HCT116 (cell line): ENCODE results near the gene CFDP1. TPM values are rescaled to one million over a fixed set of nuclear protein-coding genes. Genes with fewer than 3 reads are reported as not detected.

Source experiments
- ATAC-seq: fragments of 200-7000 bp; cut with Tn5 transposase; 2 replicates; pipeline ENCODE4 v1.9.1; 2020; ENCODE audit warnings: mild to moderate bottlenecking, moderate library complexity
- BruUV-seq: library from RNA; stranded (reverse); fragments of 400-500 nt; replicated peaks from 2 replicates; lab custom pipeline; 2021; lab: Mats Ljungman, UMichigan
- CTCF ChIA-PET: fragments of 300-600 bp; sonication (Branson Sonifier 250); formaldehyde crosslinking; loops from one replicate; lab custom pipeline; 2021; ENCODE audit warnings: antibody characterized with exemption; lab: Charles Lee
- POLR2A ChIA-PET: fragments of 300-600, 350-600 bp; sonication (Branson Sonifier 250); formaldehyde crosslinking; loops from one replicate; lab custom pipeline; 2021; ENCODE audit warnings: antibody characterized with exemption; lab: Charles Lee
- RAD21 ChIA-PET, 2 experiments: fragments of 300-600 bp; sonication (Branson Sonifier 250); formaldehyde crosslinking; loops; one replicate each; lab custom pipeline; 2023; ENCODE audit warnings: low total read pairs in 2 of 2; ENCODE audit not compliant: uncharacterized antibody in 2 of 2, unreplicated experiment in 2 of 2, low non-redundant PET in 1 of 2; lab: Charles Lee
- DNase-seq: peaks from one replicate; pipeline ENCODE4 v3.0.0-alpha.2; 2010; ENCODE audit warnings: low read depth, low spot score
- H2AFZ ChIP-seq: fragments of 200-600 bp; shearing (Covaris generic), sonication (generic); 2 replicates; pipeline ENCODE4 v1.6.1; 2017; ENCODE audit warnings: low read depth, mixed run types, mixed read lengths, antibody characterized with exemption, low read length; ENCODE audit not compliant: poor library complexity, severe bottlenecking
- H3K27ac ChIP-seq: 2 replicates; pipeline ENCODE4 v1.5.1; 2012; ENCODE audit warnings: low read depth, low read length
- H3K27me3 ChIP-seq: fragments of 200-600 bp; sonication (generic); 2 replicates; pipeline ENCODE4 v1.6.1; 2016; ENCODE audit warnings: mixed run types, low read length, mixed read lengths; ENCODE audit not compliant: insufficient read depth
- H3K36me3 ChIP-seq, 2 experiments: fragments of 200-500 bp in 1 of 2; fragments of 200-600 bp in 1 of 2; sonication (Bioruptor generic) in 1 of 2; sonication (generic) in 1 of 2; 2 replicates each; pipeline versions ENCODE4 v1.5.1 to v1.6.1; 2014 to 2016; ENCODE audit warnings: low read length in 2 of 2, inconsistent platforms in 1 of 2, mixed read lengths in 1 of 2, mixed run types in 1 of 2; ENCODE audit not compliant: insufficient read depth in 2 of 2, control insufficient read depth in 1 of 2
- H3K4me1 ChIP-seq, 2 experiments: fragments of 200-600 bp in 1 of 2; sonication (generic) in 1 of 2; 2 replicates each; pipeline versions ENCODE4 v1.5.1 to v1.6.1; 2012 to 2017; ENCODE audit warnings: low read length in 2 of 2, inconsistent platforms in 1 of 2, mild to moderate bottlenecking in 1 of 2, mixed read lengths in 1 of 2, mixed run types in 1 of 2, moderate library complexity in 1 of 2; ENCODE audit not compliant: insufficient read depth in 2 of 2, control insufficient read depth in 1 of 2
- H3K4me2 ChIP-seq: fragments of 200-600 bp; sonication (generic); 2 replicates; pipeline ENCODE4 v1.6.1; 2017; ENCODE audit warnings: mixed run types, low read length, mixed read lengths
- H3K4me3 ChIP-seq, 2 experiments: fragments of 200-600 bp in 1 of 2; sonication (generic) in 1 of 2; replicated peaks in 1 of 2; 2 replicates each; pipeline ENCODE4 v1.5.1; 2011 to 2016; ENCODE audit warnings: low read length in 2 of 2, control low read depth in 1 of 2, low read depth in 1 of 2, mild to moderate bottlenecking in 1 of 2, mixed read lengths in 1 of 2, mixed run types in 1 of 2
- H3K79me2 ChIP-seq: fragments of 200-600 bp; sonication (generic); 2 replicates; pipeline ENCODE4 v1.6.1; 2017; ENCODE audit warnings: mild to moderate bottlenecking, mixed run types, low read length, moderate library complexity, mixed read lengths; ENCODE audit not compliant: insufficient read depth
- H3K9ac ChIP-seq: fragments of 200-600 bp; sonication (generic); 2 replicates; pipeline ENCODE4 v1.6.1; 2016; ENCODE audit warnings: low read length, mixed read lengths
- H3K9me2 ChIP-seq: fragments of 200-600 bp; sonication (generic), shearing (Covaris generic); 2 replicates; pipeline ENCODE4 v1.6.1; 2017; ENCODE audit warnings: mixed run types, mild to moderate bottlenecking, moderate library complexity; ENCODE audit not compliant: insufficient read depth
- H3K9me3 ChIP-seq, 2 experiments: fragments of 200-500 bp in 1 of 2; fragments of 200-600 bp in 1 of 2; sonication (Bioruptor generic) in 1 of 2; sonication (generic) in 1 of 2; 2 replicates each; pipeline ENCODE4 v1.6.1; 2014 to 2017; ENCODE audit warnings: low read length in 2 of 2, mixed read lengths in 2 of 2, inconsistent platforms in 1 of 2, low read depth in 1 of 2, mild to moderate bottlenecking in 1 of 2, mixed run types in 1 of 2, moderate library complexity in 1 of 2; ENCODE audit not compliant: control insufficient read depth in 1 of 2, insufficient read depth in 1 of 2
- H4K20me1 ChIP-seq: fragments of 200-600 bp; sonication (generic), shearing (Covaris generic); 2 replicates; pipeline ENCODE4 v1.6.1; 2017; ENCODE audit warnings: mixed run types, mild to moderate bottlenecking, moderate library complexity; ENCODE audit not compliant: insufficient read depth
- CEBPB ChIP-seq: IDR thresholded peaks from 2 replicates; pipeline ENCODE4 v1.6.1; 2012; ENCODE audit warnings: low read depth
- CTCF ChIP-seq, 3 experiments: fragments of 200-600 bp in 1 of 3; sonication (generic) in 1 of 3; IDR thresholded peaks in 2 of 3; conservative IDR thresholded peaks in 1 of 3; 2 replicates each; pipeline ENCODE4 v1.5.1; 2012 to 2017; ENCODE audit warnings: low read depth in 2 of 3, low read length in 2 of 3, antibody characterized with exemption in 1 of 3, borderline replicate concordance in 1 of 3, control low read depth in 1 of 3, mild to moderate bottlenecking in 1 of 3, mixed read lengths in 1 of 3, mixed run types in 1 of 3, moderate library complexity in 1 of 3; ENCODE audit not compliant: insufficient read depth in 1 of 3
- EGR1 ChIP-seq: IDR thresholded peaks from 2 replicates; pipeline ENCODE4 v1.6.1; 2012; ENCODE audit warnings: low read depth
- ELF1 ChIP-seq: IDR thresholded peaks from 2 replicates; pipeline ENCODE4 v1.6.1; 2012; ENCODE audit warnings: low read depth, borderline replicate concordance
- EZH2 ChIP-seq: fragments of 200-600 bp; sonication (generic); IDR thresholded peaks from 2 replicates; pipeline ENCODE4 v1.6.1; 2017; ENCODE audit warnings: antibody characterized with exemption, mixed run types
- EZH2phosphoT487 ChIP-seq: fragments of 200-600 bp; IDR thresholded peaks from 2 replicates; pipeline ENCODE4 v1.6.1; 2018; ENCODE audit warnings: antibody characterized with exemption, borderline replicate concordance
- JUND ChIP-seq: IDR thresholded peaks from 2 replicates; pipeline ENCODE4 v1.6.1; 2012
- POLR2A ChIP-seq: IDR thresholded peaks from 2 replicates; pipeline ENCODE4 v1.7.0; 2011; ENCODE audit warnings: borderline replicate concordance; ENCODE audit not compliant: insufficient read depth, insufficient read length; ENCODE audit errors: extremely low read depth
- SRF ChIP-seq: IDR thresholded peaks from 2 replicates; pipeline ENCODE4 v1.6.1; 2012; ENCODE audit warnings: low read depth
- YY1 ChIP-seq: IDR thresholded peaks from 2 replicates; pipeline ENCODE4 v1.6.1; 2011; ENCODE audit warnings: low read length, low read depth, moderate library complexity, mild to moderate bottlenecking; ENCODE audit not compliant: insufficient replicate concordance; ENCODE audit errors: extremely low read depth
- ZBTB33 ChIP-seq: IDR thresholded peaks from 2 replicates; pipeline ENCODE4 v1.6.1; 2011; ENCODE audit warnings: mild to moderate bottlenecking, low read length, moderate library complexity; ENCODE audit not compliant: insufficient replicate concordance; ENCODE audit errors: extremely low read depth
- ZFX ChIP-seq: fragments of 450-650 bp; IDR thresholded peaks from 2 replicates; pipeline ENCODE4 v1.6.1; 2017
- ZNF274 ChIP-seq: fragments of 200-500 bp; sonication (Bioruptor generic); IDR thresholded peaks from 2 replicates; pipeline ENCODE4 v1.6.1; 2014; ENCODE audit warnings: mild to moderate bottlenecking, low read depth, low read length, inconsistent platforms
- intact Hi-C: fragments of 100-400 bp; cut with micrococcal nuclease; formaldehyde crosslinking; loops from 2 replicates; pipeline ENCODE4 v1.10.0; 2022
- total RNA-seq: library from RNA; stranded (reverse); gene quantifications from one replicate; pipeline ENCODE4 v1.2.1, GENCODE V29; 2021; ENCODE audit not compliant: unreplicated experiment

The CFDP1 gene
- total RNA-seq, 1 experiment from 2014 or later: 45.3 TPM

- TF ChIP-seq ZBTB33: no peak
- TF ChIP-seq, all 23 proteins: peak for 0
Observed at GRCh38 chr16:75310541-75310940, 122.8 kb downstream of the CFDP1 start (continued).

DNA sequence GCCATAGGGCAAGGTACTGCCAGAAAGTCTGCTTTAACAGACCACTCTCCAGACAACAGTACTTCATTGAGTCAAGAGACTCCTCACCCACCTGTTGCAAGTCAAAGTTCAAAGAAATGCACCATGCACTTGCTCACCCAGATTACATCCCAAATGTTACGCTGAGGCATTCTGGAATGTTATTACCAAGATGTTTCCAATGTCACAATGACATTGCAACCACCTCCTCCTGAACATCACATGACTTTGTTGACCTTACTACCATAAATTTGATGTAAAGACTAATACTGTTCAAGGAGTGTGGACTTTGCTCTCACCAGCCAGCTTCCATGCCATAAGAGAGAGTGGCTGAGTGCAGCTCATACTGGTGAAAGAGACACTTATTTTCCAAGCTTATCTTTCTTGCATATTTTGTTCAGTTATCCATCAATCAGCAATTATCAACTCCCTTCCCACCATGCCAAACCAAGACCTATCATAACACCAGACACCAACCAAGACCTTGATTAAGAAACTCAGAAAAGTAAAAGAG is 123.3 kb downstream of the CFDP1 start:
- intact Hi-C loops: no loop called here
- Histone ChIP-seq H3K27ac (no peak overlapping the region), H4K20me1 (no peaks in the 10 kb centered on the region), H3K27me3 (no peaks in the 10 kb centered on the region), H3K79me2 (no peaks in the 10 kb centered on the region), H3K9ac (no peak overlapping the region), H3K9me3 (no peaks in the 10 kb centered on the region), H3K4me2 (no peak overlapping the region), H3K9me2 (no peaks in the 10 kb centered on the region), H3K4me3 (no peak overlapping the region), H3K36me3 (no peaks in the 10 kb centered on the region; a peak in 1 of 4 replicates), H3K4me1 (peaks cover 29 to 51% of the 10 kb centered on the region in 2 experiments), H2AFZ (no peak overlapping the region)
- DNase-seq (no peak), ATAC-seq (no peak)
- RAD21 ChIA-PET: no interaction called here
- CTCF ChIA-PET: no interaction called here
- TF ChIP-seq ZFX: no peak
- no peak for TF ChIP-seq CTCF (IDR thresholded peaks at IDR 0.05 in 2 of 3, conservative IDR thresholded peaks at IDR 0.05 in 1 of 3; ENCODE audit: borderline replicate concordance in 1 of 3, insufficient read depth in 1 of 3, low read depth in 2 of 3, low read length in 2 of 3)
- TF ChIP-seq EGR1: no peak
- TF ChIP-seq YY1: no peak
- TF ChIP-seq ELF1: no peak
- TF ChIP-seq EZH2phosphoT487: no peak
- no peak for TF ChIP-seq CEBPB
- TF ChIP-seq ZNF274: no peak
- TF ChIP-seq POLR2A: no peak
- no peak for TF ChIP-seq JUND
- no peak for TF ChIP-seq SRF
- TF ChIP-seq EZH2: no peak
- BruUV-seq: no TSS peak
- POLR2A ChIA-PET: no interaction called here
